Hepatocyte (in vitro differentiated cells): ENCODE results near the gene HAUS7. TPM values are rescaled to one million over a fixed set of nuclear protein-coding genes. Genes with fewer than 3 reads are reported as not detected.

Experiments used
- DNase-seq: peaks from one replicate; pipeline ENCODE4 v3.0.0-alpha.2; 2016; ENCODE audit warnings: low spot score
- H2AFZ ChIP-seq: fragments of 200-600 bp; sonication (generic); 2 replicates; pipeline ENCODE4 v1.6.0; 2016; ENCODE audit warnings: antibody characterized with exemption, mild to moderate bottlenecking
- H3K27ac ChIP-seq: fragments of 200-600 bp; sonication (generic); 2 replicates; pipeline ENCODE4 v1.5.1; 2016; ENCODE audit warnings: mild to moderate bottlenecking
- H3K27me3 ChIP-seq: fragments of 200-600 bp; sonication (generic); 2 replicates; pipeline ENCODE4 v1.6.1; 2016
- H3K36me3 ChIP-seq: fragments of 200-600 bp; sonication (generic); replicated peaks from 2 replicates; pipeline ENCODE4 v1.5.1; 2016; ENCODE audit warnings: low read depth; ENCODE audit not compliant: insufficient read depth
- H3K4me1 ChIP-seq: fragments of 200-600 bp; sonication (generic); 2 replicates; pipeline ENCODE4 v1.5.1; 2016; ENCODE audit warnings: mild to moderate bottlenecking, moderate library complexity; ENCODE audit not compliant: insufficient read depth
- H3K4me2 ChIP-seq: fragments of 200-600 bp; sonication (generic); 2 replicates; pipeline ENCODE4 v1.6.0; 2016
- H3K4me3 ChIP-seq: fragments of 200-600 bp; sonication (generic); 2 replicates; pipeline ENCODE4 v1.5.1; 2016; ENCODE audit warnings: mild to moderate bottlenecking
- H3K79me2 ChIP-seq: fragments of 200-600 bp; sonication (generic); 2 replicates; pipeline ENCODE4 v1.6.0; 2017; ENCODE audit warnings: mild to moderate bottlenecking
- H3K9me2 ChIP-seq: fragments of 200-600 bp; sonication (generic); replicated peaks from 2 replicates; pipeline ENCODE4 v1.6.0; 2017; ENCODE audit warnings: mild to moderate bottlenecking; ENCODE audit not compliant: insufficient read depth
- H3K9me3 ChIP-seq: fragments of 200-600 bp; sonication (generic); 2 replicates; pipeline ENCODE4 v1.5.1; 2016; ENCODE audit warnings: low read depth, mild to moderate bottlenecking
- H4K20me1 ChIP-seq: fragments of 200-600 bp; sonication (generic); 2 replicates; pipeline ENCODE4 v1.6.0; 2016; ENCODE audit warnings: mild to moderate bottlenecking; ENCODE audit not compliant: insufficient read depth, poor library complexity, severe bottlenecking
- CTCF ChIP-seq: fragments of 200-600 bp; sonication (generic); IDR thresholded peaks from 2 replicates; pipeline ENCODE4 v1.5.1; 2016; ENCODE audit warnings: antibody characterized with exemption, mild to moderate bottlenecking; ENCODE audit not compliant: poor library complexity
- EZH2 ChIP-seq: fragments of 200-600 bp; sonication (generic); IDR thresholded peaks from 2 replicates; pipeline ENCODE4 v1.6.1; 2016; ENCODE audit warnings: antibody characterized with exemption, mild to moderate bottlenecking, borderline replicate concordance
- EZH2phosphoT487 ChIP-seq: fragments of 200-600 bp; sonication (generic); IDR thresholded peaks from one replicate; pipeline ENCODE4 v1.6.1; 2018; ENCODE audit warnings: antibody characterized with exemption, mild to moderate bottlenecking, low read depth, moderate library complexity; ENCODE audit not compliant: unreplicated experiment, severe bottlenecking
- WGBS: methylation state at CpG from one replicate; pipeline ENCODE4 v1.1.6; 2016; ENCODE audit warnings: low lambda C conversion rate; ENCODE audit errors: missing lambda C conversion rate; 5-methylcytosine and 5-hydroxymethylcytosine counted together
- polyA plus RNA-seq: library from polyadenylated mRNA; unstranded; fragments of >200 nt; fragmentation: Nextera tagmentation; extraction: Ambion mirVana; gene quantifications from 2 replicates; pipeline ENCODE4 v1.2.1, GENCODE V29; 2016
- total RNA-seq: library from RNA; depleted of rRNA; stranded (reverse); fragments of >200 nt; gene quantifications from 2 replicates; pipeline ENCODE4 v1.2.3, GENCODE V29; 2014

HAUS7 gene
- total and polyA plus RNA-seq, 2 experiments from 2014 or later, result 17.5 to 23.1 TPM

GRCh38 chrX:153441296-153441695 is 29.1 kb downstream of the HAUS7 start:
- H3K27ac ChIP-seq, result no peak overlapping the region
- no peaks in the 10 kb centered on the region for H3K79me2 ChIP-seq
- no peaks in the 10 kb centered on the region for H4K20me1 ChIP-seq
- TF ChIP-seq EZH2 (no peak), EZH2phosphoT487 (no peak), CTCF (no peak)
- H3K36me3 ChIP-seq, result no peaks in the 10 kb centered on the region
- 89% methylated on average over 7 of the region's 7 CpGs for WGBS
- H3K27me3 ChIP-seq, result no peaks in the 10 kb centered on the region
- no peaks in the 10 kb centered on the region for H3K4me1 ChIP-seq
- H3K4me3 ChIP-seq, result no peak overlapping the region
- no peak overlapping the region for H3K4me2 ChIP-seq
- H3K9me3 ChIP-seq, result no peaks in the 10 kb centered on the region
- H3K9me2 ChIP-seq, result no peaks in the 10 kb centered on the region
- DNase-seq, result no peak
- no peak overlapping the region for H2AFZ ChIP-seq

GRCh38 chrX:153440556-153441135 is 29.7 kb downstream of the HAUS7 start:
- Histone ChIP-seq H2AFZ (no peak overlapping the region), H3K4me3 (no peak overlapping the region), H3K27ac (no peak overlapping the region), H3K4me1 (no peaks in the 10 kb centered on the region), H3K79me2 (no peaks in the 10 kb centered on the region), H3K9me2 (no peaks in the 10 kb centered on the region), H3K27me3 (no peaks in the 10 kb centered on the region), H4K20me1 (no peaks in the 10 kb centered on the region), H3K9me3 (no peaks in the 10 kb centered on the region), H3K36me3 (no peaks in the 10 kb centered on the region), H3K4me2 (no peak overlapping the region)
- WGBS, result 77% methylated on average over 13 of the region's 13 CpGs
- no peak for TF ChIP-seq EZH2
- TF ChIP-seq EZH2phosphoT487, result no peak
- TF ChIP-seq CTCF, result no peak
- DNase-seq, result no peak

GRCh38 chrX:153439977-153440376 is 30.4 kb downstream of the HAUS7 start:
- no peak overlapping the region for H3K27ac ChIP-seq
- no peaks in the 10 kb centered on the region for H3K36me3 ChIP-seq
- H3K4me2 ChIP-seq, result no peak overlapping the region
- 89% methylated on average over 4 of the region's 4 CpGs for WGBS
- no peaks in the 10 kb centered on the region for H3K79me2 ChIP-seq
- H3K27me3 ChIP-seq, result no peaks in the 10 kb centered on the region
- no peaks in the 10 kb centered on the region for H4K20me1 ChIP-seq
- no peaks in the 10 kb centered on the region for H3K9me3 ChIP-seq
- no peak for DNase-seq
- H3K4me1 ChIP-seq, result no peaks in the 10 kb centered on the region
- no peak overlapping the region for H3K4me3 ChIP-seq
- H3K9me2 ChIP-seq, result no peaks in the 10 kb centered on the region
- no peak overlapping the region for H2AFZ ChIP-seq
- TF ChIP-seq CTCF (no peak), EZH2phosphoT487 (no peak), EZH2 (no peak)

GRCh38 chrX:153438532-153438931 is 31.8 kb downstream of the HAUS7 start:
- no peak overlapping the region for H2AFZ ChIP-seq
- no peaks in the 10 kb centered on the region for H3K36me3 ChIP-seq
- H3K4me2 ChIP-seq, result no peak overlapping the region
- DNase-seq, result peak; percentile 39
- H3K27me3 ChIP-seq, result no peaks in the 10 kb centered on the region
- no peak overlapping the region for H3K4me3 ChIP-seq
- H3K9me3 ChIP-seq, result no peaks in the 10 kb centered on the region
- no peaks in the 10 kb centered on the region for H3K79me2 ChIP-seq
- no peak overlapping the region for H3K27ac ChIP-seq
- H3K4me1 ChIP-seq, result no peaks in the 10 kb centered on the region
- peak; percentile 44 for TF ChIP-seq CTCF
- TF ChIP-seq EZH2phosphoT487, result no peak
- no peaks in the 10 kb centered on the region for H3K9me2 ChIP-seq
- WGBS, result 57% methylated on average over 8 of the region's 8 CpGs
- H4K20me1 ChIP-seq, result no peaks in the 10 kb centered on the region
